NCI-H524 (cell line): Measurements from ENCODE around the gene CFAP47.
"Not testable (repeated sequence)": the region's sequence is repeated elsewhere in the genome, so short reads cannot be mapped to it uniquely, and the experiment has no call there.

ENCODE experiments used
- DNase-seq, 2 experiments: peaks; one replicate each; lab custom pipeline; 2025; lab: John Stamatoyannopoulos, UW

The CFAP47 gene

GRCh38 chrX:35919536-35920309 lies at the start of gene CFAP47:
Gene CFAP47, plus strand, starts transcription at chrX:35919734. Its CDS starts 66 bp downstream, at chrX:35919800.
- peak; percentile 35 to 66 for DNase-seq

GRCh38 chrX:35880601-35881000 lies 38.9 kb upstream of the CFAP47 start:
- no peak for DNase-seq

DNA sequence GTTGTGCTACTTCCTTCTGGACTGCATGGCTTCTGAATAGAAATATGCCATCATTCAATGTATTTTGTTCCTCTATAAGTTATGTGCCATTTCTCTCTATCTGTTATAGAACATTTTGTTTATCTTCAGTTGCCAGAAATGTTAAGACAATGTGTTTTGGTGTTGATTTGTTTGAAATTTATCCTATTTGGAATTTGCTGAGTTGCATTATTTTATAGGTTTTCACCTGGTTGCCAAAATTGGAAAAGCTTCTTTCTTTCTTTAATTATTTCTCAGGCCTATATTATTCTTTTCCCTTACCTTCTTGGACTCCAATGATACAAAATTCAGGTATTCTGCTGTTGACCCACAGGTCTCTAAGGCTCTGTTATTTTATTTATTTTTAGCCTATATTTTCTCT lies 33.4 kb upstream of the CFAP47 start:
- DNase-seq: no peak

DNA sequence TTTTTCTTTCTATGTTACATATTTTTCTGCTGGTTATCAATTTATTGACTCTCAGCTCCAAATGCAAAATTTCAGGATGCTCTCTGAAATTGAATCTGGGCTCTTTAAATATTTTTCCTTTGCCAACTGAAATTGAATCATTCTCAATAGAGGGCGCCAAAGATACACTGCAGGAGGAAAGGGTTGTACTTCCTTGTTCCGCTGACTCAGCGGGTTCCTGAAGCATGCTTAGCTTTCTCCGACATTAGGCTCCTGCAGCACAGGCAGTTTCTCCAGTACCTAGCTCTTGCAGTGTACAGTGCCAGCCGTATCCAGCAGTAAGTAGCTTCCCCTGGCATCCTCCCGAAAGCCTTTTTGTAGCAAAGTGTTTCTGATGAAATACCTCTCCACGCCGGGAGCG lies 28.8 kb upstream of the CFAP47 start:
- DNase-seq: peak; percentile 25 to 58

- DNase-seq: not testable (repeated sequence)
Observed at GRCh38 chrX:35986816-35987215, 67.3 kb downstream of the CFAP47 start.

GRCh38 chrX:36007207-36007606 lies 87.7 kb downstream of the CFAP47 start:
- no peak for DNase-seq

DNA sequence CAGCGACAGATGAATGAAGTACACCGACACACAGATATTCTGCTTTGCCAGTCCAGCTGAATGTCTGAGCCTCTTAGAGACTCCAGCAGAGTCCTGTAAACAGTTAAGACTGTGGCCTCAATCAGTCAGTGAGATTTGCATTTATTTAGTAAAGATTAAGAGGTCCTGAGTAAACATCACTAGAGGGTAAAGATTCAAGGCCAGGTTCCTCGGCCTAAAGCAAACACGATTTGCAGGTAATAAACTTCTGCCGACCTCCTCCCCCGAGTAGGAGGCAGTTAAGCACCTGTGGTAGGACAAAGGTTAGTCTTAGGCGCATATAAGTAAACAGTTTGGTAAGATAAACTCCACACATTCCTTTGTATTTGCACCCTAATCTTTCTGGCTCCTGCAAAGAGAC lies 99.6 kb downstream of the CFAP47 start:
- no peak for DNase-seq

GRCh38 chrX:36035550-36035949 lies 116.0 kb downstream of the CFAP47 start:
- no peak for DNase-seq

DNA sequence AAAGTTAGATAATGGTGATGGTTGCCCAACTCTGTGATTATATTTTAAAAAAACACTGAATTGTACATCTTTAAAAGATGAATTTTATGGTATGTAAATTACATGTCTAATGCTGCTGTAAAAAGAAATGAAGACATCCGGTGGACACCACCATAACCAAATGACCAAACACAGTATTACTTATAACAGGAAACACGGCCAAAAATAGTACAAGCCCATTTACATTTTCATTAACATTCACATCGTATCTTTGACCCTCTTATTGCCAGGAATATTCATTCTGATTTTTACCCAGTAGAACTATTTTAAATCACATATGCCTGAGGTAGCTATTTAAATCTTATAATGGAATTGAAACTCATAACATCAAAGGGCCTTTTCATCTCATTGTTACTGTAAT lies 143.2 kb downstream of the CFAP47 start:
- no peak for DNase-seq

DNA sequence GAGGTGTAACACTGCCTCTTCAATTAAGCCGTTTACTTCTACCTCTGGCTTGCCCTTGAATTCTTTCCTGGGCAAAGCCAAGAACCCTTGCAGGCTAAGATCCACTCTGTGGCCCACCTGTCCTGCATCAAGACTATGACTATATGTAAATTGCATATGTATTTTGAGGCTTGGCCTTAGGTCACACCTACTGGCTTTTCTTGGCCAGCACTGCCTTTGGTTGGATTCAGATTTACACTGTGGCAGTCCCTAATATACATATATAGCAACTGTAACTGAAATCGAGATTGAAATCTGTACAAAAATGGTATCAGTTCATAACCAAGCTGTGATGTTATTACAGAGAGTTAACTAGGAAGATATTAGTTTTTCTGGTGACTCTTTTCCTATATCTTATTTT lies 151.5 kb downstream of the CFAP47 start:
- DNase-seq: no peak

GRCh38 chrX:36075009-36075408 lies 155.5 kb downstream of the CFAP47 start:
- not testable (repeated sequence) for DNase-seq

DNA sequence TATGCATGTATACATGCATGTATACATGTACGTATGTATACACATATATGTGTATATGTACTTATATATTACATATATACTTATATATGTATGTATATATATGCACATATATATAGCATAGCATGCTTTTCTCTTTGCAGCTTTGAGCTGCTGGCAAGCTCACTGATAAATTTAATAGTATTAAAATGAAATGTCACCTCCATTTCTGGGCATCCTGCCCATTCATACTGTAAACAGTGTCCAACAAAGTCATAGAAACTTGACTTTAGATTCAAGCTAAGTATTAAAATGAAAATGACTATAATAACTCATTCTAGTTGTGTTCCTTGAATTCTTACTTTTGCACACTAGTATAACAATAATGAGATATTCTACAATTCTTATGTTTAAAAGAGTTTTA lies 163.7 kb downstream of the CFAP47 start:
- DNase-seq: no peak

GRCh38 chrX:36087366-36087765 lies 167.8 kb downstream of the CFAP47 start:
- DNase-seq: no peak

DNA sequence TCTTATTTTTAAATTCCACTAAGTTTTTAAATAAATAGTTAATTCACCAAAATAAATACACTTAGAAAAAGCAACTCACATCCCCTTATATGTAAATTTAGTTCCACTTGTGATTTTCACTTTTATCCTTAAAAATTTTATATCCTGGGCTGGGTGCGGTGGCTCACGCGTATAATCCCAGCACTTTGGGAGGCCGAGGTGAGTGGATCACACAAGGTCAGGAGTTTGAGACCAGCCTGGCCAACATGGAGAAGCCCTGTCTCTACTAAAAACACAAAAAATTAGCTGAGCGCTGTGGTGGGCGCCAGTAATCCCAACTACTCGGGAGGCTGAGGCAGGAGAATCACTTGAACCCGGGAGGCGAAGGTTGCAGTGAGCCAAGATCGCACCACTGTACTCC lies 169.4 kb downstream of the CFAP47 start:
- DNase-seq: not testable (repeated sequence)

DNA sequence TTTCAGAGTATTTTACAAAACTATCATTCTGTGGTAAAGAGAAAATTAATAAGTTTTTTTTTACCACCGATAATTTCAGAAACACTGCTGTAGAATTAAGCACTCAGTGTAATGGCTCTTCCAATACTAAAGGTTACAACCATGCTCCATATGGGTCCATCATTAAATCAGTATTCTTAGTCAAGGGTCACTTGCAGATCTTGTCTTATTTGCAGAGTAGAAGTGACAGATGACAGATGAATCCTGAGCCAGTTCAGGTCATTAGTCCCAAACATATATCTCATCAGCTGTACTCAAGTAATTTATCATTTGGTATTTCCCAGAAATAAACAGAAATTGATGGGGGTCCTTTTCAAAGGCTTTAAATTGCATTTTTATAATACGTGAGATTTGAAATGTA lies 182.9 kb downstream of the CFAP47 start:
- no peak for DNase-seq

GRCh38 chrX:36116222-36116621 lies 196.7 kb downstream of the CFAP47 start:
- DNase-seq: no peak

DNA sequence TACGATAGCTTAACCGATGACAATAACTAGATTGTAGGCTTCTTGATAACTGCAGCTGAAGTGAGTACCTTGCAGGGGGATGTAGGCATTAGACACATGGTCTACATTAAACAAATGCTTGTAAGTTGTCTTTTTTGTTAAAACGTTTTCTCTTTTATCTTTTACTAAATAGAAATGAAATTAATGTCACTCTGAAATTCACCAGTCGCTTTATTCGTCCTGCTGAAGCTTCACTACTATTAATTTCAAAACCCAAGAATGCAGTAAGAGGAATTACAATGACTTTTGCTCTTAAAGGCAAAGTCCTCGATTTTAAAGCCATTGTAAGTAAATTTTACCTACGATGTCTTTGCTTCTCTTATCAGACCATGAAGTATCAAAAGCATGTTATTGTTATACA lies 239.7 kb downstream of the CFAP47 start:
- no peak for DNase-seq

DNA sequence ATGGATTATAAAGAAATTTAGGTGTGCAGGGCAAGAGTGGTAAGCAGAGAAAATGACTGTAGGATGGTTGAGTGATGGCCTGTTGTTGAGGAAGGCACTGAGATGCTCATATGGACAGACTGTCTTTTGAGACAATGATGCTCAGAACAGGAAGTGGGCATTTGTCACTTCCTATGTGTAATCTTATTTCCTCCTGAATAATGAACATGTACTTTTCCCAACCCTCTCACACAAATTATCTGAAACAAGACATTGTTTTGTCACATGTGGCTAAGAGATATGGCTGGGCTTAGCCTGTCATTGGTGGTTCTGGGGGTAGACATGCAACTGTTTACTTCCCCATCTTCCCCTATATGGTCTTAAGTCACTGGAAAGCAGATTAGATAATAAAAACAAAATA lies 240.5 kb downstream of the CFAP47 start:
- DNase-seq: no peak

GRCh38 chrX:36198575-36198974 lies 279.0 kb downstream of the CFAP47 start:
- no peak for DNase-seq

DNA sequence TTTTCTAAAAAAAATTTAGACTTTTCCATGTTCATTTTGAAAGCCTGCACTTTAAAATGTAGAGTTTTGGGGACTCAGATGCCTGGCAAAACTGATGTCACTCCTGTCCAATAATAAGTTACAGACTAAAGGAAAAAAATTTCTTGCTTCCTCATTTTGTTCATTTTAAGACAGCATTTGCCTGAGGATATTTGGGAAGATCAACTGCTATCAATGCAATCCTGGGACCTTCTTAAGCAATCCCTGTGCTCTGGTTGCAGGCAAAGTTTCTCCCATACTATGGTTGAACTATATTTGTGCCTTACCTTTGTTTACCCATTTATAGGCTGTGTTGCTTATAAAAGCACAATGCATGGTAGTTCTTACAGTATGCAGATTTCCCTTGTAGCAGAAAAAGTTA lies 280.4 kb downstream of the CFAP47 start:
- DNase-seq: no peak

GRCh38 chrX:36214924-36215323 lies 295.4 kb downstream of the CFAP47 start:
- no peak for DNase-seq

GRCh38 chrX:36218801-36219200 lies 299.3 kb downstream of the CFAP47 start:
- DNase-seq: no peak

DNA sequence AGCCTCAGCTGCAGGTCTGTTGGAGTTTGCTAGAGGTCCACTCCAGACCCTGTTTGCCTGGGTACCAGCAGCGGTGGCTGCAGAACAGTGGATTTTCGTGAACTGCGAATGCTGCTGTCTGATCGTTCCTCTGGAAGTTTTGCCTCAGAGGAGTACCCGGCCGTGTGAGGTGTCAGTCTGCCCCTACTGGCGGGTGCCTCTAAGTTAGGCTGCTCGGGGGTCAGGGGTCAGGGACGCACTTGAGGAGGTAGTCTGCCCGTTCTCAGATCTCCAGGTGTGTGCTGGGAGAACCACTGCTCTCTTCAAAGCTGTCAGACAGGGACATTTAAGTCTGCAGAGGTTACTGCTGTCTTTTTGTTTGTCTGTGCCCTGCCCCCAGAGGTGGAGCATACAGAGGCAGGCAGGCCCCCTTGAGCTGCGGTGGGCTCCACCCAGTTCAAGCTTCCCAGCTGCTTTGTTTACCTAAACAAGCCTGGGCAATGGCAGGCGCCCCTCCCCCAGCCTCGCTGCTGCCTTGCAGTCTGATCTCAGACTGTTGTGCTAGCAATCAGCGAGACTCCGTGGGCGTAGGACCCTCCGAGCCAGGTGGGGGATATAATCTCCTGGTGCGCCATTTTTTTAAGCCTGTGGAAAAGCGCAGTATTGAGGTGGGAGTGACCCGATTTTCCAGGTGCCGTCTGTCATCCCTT lies 315.4 kb downstream of the CFAP47 start:
- DNase-seq: not testable (repeated sequence)

DNA sequence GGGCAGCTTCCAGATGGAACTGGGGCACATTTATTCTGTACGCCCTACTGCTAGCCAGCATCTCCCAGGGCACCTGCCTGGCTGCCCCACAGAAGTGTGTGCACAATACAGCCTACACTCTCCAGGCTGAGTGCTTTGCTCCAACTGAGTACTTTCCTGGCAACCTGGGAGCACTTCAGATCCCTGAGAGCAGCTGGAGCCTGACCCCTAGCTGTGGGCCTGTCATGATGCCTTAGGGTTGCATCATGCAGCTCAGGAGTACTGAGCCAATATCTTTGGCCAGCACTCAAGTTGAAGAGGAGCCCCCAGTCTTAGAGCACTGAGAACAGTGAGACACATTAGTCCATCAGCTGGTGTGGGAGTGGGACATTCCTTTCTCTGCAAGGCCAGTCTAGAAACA lies 321.9 kb downstream of the CFAP47 start:
- no peak for DNase-seq
